ENCODE measurements around the gene AP2A1.

- TF ChIP-seq EZH2 (IDR thresholded peaks at IDR 0.05; ENCODE audit: insufficient read depth, low read length) = no peak
- TF ChIP-seq, protein P1, sequence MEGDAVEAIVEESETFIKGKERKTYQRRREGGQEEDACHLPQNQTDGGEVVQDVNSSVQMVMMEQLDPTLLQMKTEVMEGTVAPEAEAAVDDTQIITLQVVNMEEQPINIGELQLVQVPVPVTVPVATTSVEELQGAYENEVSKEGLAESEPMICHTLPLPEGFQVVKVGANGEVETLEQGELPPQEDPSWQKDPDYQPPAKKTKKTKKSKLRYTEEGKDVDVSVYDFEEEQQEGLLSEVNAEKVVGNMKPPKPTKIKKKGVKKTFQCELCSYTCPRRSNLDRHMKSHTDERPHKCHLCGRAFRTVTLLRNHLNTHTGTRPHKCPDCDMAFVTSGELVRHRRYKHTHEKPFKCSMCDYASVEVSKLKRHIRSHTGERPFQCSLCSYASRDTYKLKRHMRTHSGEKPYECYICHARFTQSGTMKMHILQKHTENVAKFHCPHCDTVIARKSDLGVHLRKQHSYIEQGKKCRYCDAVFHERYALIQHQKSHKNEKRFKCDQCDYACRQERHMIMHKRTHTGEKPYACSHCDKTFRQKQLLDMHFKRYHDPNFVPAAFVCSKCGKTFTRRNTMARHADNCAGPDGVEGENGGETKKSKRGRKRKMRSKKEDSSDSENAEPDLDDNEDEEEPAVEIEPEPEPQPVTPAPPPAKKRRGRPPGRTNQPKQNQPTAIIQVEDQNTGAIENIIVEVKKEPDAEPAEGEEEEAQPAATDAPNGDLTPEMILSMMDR (IDR thresholded peaks at IDR 0.05; ENCODE audit: insufficient read depth, low read depth, low read length) = no peak
These were observed 62.9 kb downstream of the AP2A1 start for GRCh38 chr19:49829721-49830120.

All from astrocyte (in vitro differentiated cells and primary cell).